H1 (cell line): ENCODE results near the gene CACNA2D3. TPM values are rescaled to one million over a fixed set of nuclear protein-coding genes. Genes with fewer than 3 reads are reported as not detected.
A peak's percentile ranks its signal among the peaks of the same experiment; 100 is the strongest.

Experiments
- CTCF ChIA-PET: fragments of 300-600 bp; sonication (Branson Sonifier 250); formaldehyde crosslinking; loops from one replicate; lab custom pipeline; 2021; ENCODE audit not compliant: partially characterized antibody; lab: Charles Lee
- POLR2A ChIA-PET: fragments of 300-600 bp; sonication (Branson Sonifier 250); formaldehyde crosslinking; loops from one replicate; lab custom pipeline; 2021; ENCODE audit warnings: inconsistent platforms; ENCODE audit not compliant: partially characterized antibody; lab: Charles Lee
- DNase-seq, 2 experiments: peaks; one replicate each; pipeline versions ENCODE4 v3.0.0 to v3.0.0-alpha.2; 2010 to 2022; ENCODE audit warnings: low spot score in 2 of 2, low read depth in 1 of 2, mixed read lengths in 1 of 2
- FAIRE-seq: peaks from 2 replicates; lab custom pipeline; 2011; peaks lifted over from hg19 to GRCh38; lab: Jason Lieb, UNC
- H2AFZ ChIP-seq: 2 replicates; pipeline ENCODE4 v1.8.1; 2012; ENCODE audit warnings: low read length, inconsistent platforms
- H2AK5ac ChIP-seq: 2 replicates; pipeline ENCODE4 v1.6.1; 2013; ENCODE audit warnings: low read depth, low read length
- H2BK120ac ChIP-seq: replicated peaks from 2 replicates; pipeline ENCODE3; 2013; ENCODE audit warnings: low read depth, low read length, inconsistent platforms
- H2BK12ac ChIP-seq: 2 replicates; pipeline ENCODE4 v1.6.1; 2013; ENCODE audit warnings: low read depth, low read length
- H2BK15ac ChIP-seq: 2 replicates; pipeline ENCODE4 v1.6.1; 2013; ENCODE audit warnings: low read length
- H2BK20ac ChIP-seq: 2 replicates; pipeline ENCODE4 v1.6.1; 2013; ENCODE audit warnings: low read length
- H2BK5ac ChIP-seq: 2 replicates; pipeline ENCODE4 v1.6.1; 2013; ENCODE audit warnings: low read depth, low read length
- H3K14ac ChIP-seq: 2 replicates; pipeline ENCODE4 v1.6.1; 2013; ENCODE audit warnings: inconsistent platforms; ENCODE audit not compliant: insufficient read length
- H3K18ac ChIP-seq: 2 replicates; pipeline ENCODE4 v1.6.1; 2013; ENCODE audit warnings: low read length; ENCODE audit errors: extremely low read depth
- H3K23ac ChIP-seq: 2 replicates; pipeline ENCODE4 v1.6.1; 2013; ENCODE audit warnings: inconsistent platforms; ENCODE audit not compliant: insufficient read length
- H3K23me2 ChIP-seq: 2 replicates; pipeline ENCODE4 v1.6.1; 2013; ENCODE audit warnings: low read depth, low read length
- H3K27ac ChIP-seq: 2 replicates; pipeline ENCODE4 v1.6.1; 2011; ENCODE audit warnings: low read depth, low read length, inconsistent platforms
- H3K27me3 ChIP-seq, 4 experiments: replicated peaks in 1 of 4; 1 replicate in 1 of 4; 2 replicates in 3 of 4; pipeline versions ENCODE4 v1.6.1 to v1.8.1; 2011 to 2013; ENCODE audit warnings: low read length in 3 of 4, mild to moderate bottlenecking in 3 of 4, inconsistent platforms in 2 of 4, mixed read lengths in 2 of 4, moderate library complexity in 1 of 4; ENCODE audit not compliant: control insufficient read depth in 3 of 4, insufficient read depth in 3 of 4; ENCODE audit errors: extremely low read depth in 1 of 4
- H3K36me3 ChIP-seq, 4 experiments: 2 replicates each; pipeline versions ENCODE4 v1.6.1 to v1.8.1; 2011 to 2013; ENCODE audit warnings: mild to moderate bottlenecking in 4 of 4, low read length in 3 of 4, moderate library complexity in 2 of 4, control low read depth in 1 of 4, inconsistent platforms in 1 of 4; ENCODE audit not compliant: insufficient read depth in 4 of 4, control insufficient read depth in 2 of 4
- H3K4ac ChIP-seq: replicated peaks from 2 replicates; pipeline ENCODE3; 2013; ENCODE audit warnings: low read length, low read depth, mixed read lengths, inconsistent platforms; ENCODE audit not compliant: insufficient read length
- H3K4me1 ChIP-seq, 4 experiments: replicated peaks in 1 of 4; 1 replicate in 1 of 4; 2 replicates in 3 of 4; pipeline versions ENCODE4 v1.6.1 to v1.8.1; 2011 to 2013; ENCODE audit warnings: low read length in 3 of 4, inconsistent platforms in 2 of 4, mixed read lengths in 1 of 4; ENCODE audit not compliant: insufficient read depth in 4 of 4, control insufficient read depth in 3 of 4
- H3K4me2 ChIP-seq, 2 experiments: 2 replicates each; pipeline versions ENCODE4 v1.6.1 to v1.8.1; 2011 to 2013; ENCODE audit warnings: low read depth in 2 of 2, low read length in 2 of 2, control low read depth in 1 of 2, inconsistent platforms in 1 of 2, mild to moderate bottlenecking in 1 of 2; ENCODE audit not compliant: insufficient read depth in 1 of 2
- H3K4me3 ChIP-seq, 4 experiments: fragments of 200-600, 300-600 bp in 1 of 4; sonication (generic), shearing (Covaris generic), sonication (Bioruptor Twin) in 1 of 4; 2 replicates each; pipeline versions ENCODE4 v1.5.1 to v1.8.1; 2011 to 2016; ENCODE audit warnings: low read length in 4 of 4, low read depth in 3 of 4, control low read depth in 2 of 4, inconsistent platforms in 2 of 4, mild to moderate bottlenecking in 2 of 4, mixed read lengths in 1 of 4, moderate library complexity in 1 of 4; ENCODE audit not compliant: insufficient read depth in 2 of 4; ENCODE audit errors: extremely low read depth in 1 of 4
- H3K56ac ChIP-seq: replicated peaks from 2 replicates; pipeline ENCODE3; 2013; ENCODE audit warnings: low read depth, mild to moderate bottlenecking, mixed read lengths, low read length, inconsistent platforms; ENCODE audit not compliant: insufficient read length
- H3K79me1 ChIP-seq: 2 replicates; pipeline ENCODE4 v1.6.1; 2013; ENCODE audit warnings: low read depth, low read length, control low read depth
- H3K79me2 ChIP-seq, 2 experiments: 2 replicates each; pipeline versions ENCODE4 v1.6.1 to v1.8.1; 2012 to 2013; ENCODE audit warnings: low read length in 2 of 2, mild to moderate bottlenecking in 2 of 2, inconsistent platforms in 1 of 2; ENCODE audit not compliant: insufficient read depth in 2 of 2, control insufficient read depth in 1 of 2
- H3K9ac ChIP-seq, 4 experiments: replicated peaks in 1 of 4; 1 replicate in 1 of 4; 2 replicates in 3 of 4; pipeline versions ENCODE4 v1.6.1 to v1.8.1; 2011 to 2013; ENCODE audit warnings: low read depth in 3 of 4, low read length in 3 of 4, control low read depth in 2 of 4, mild to moderate bottlenecking in 2 of 4, moderate library complexity in 2 of 4, inconsistent platforms in 1 of 4; ENCODE audit errors: extremely low read depth in 1 of 4
- H3K9me3 ChIP-seq, 2 experiments: 2 replicates each; pipeline versions ENCODE4 v1.6.1 to v1.8.1; 2012 to 2013; ENCODE audit warnings: mild to moderate bottlenecking in 2 of 2, moderate library complexity in 2 of 2, control low read depth in 1 of 2, inconsistent platforms in 1 of 2, low read depth in 1 of 2, low read length in 1 of 2, mixed read lengths in 1 of 2; ENCODE audit not compliant: insufficient read depth in 2 of 2
- H4K20me1 ChIP-seq, 2 experiments: replicated peaks in 1 of 2; 2 replicates each; pipeline versions ENCODE3 to v1.8.1; 2011 to 2013; ENCODE audit warnings: inconsistent platforms in 2 of 2, low read length in 2 of 2, mild to moderate bottlenecking in 1 of 2; ENCODE audit not compliant: insufficient read depth in 2 of 2, control insufficient read depth in 1 of 2
- H4K5ac ChIP-seq: 2 replicates; pipeline ENCODE4 v1.6.1; 2013; ENCODE audit warnings: low read length, low read depth, mixed read lengths, inconsistent platforms; ENCODE audit not compliant: insufficient read length
- H4K8ac ChIP-seq: 2 replicates; pipeline ENCODE4 v1.8.0; 2013; ENCODE audit warnings: mild to moderate bottlenecking, moderate library complexity, low read length, inconsistent platforms; ENCODE audit not compliant: insufficient read depth; ENCODE audit errors: extremely low read depth
- H4K91ac ChIP-seq: replicated peaks from 2 replicates; pipeline ENCODE3; 2013; ENCODE audit warnings: low read length, mixed read lengths, inconsistent platforms; ENCODE audit not compliant: insufficient read length
- KDM5A ChIP-seq: fragments of 200-600 bp; IDR thresholded peaks from 2 replicates; pipeline ENCODE4 v1.7.1; 2012; ENCODE audit warnings: mild to moderate bottlenecking, low read length, inconsistent platforms, mixed read lengths
- MAX ChIP-seq: IDR thresholded peaks from 2 replicates; pipeline ENCODE4 v1.6.1; 2012; ENCODE audit warnings: inconsistent platforms
- NRF1 ChIP-seq: IDR thresholded peaks from 2 replicates; pipeline ENCODE4 v1.6.1; 2011; ENCODE audit warnings: mild to moderate bottlenecking, low read depth, low read length, improper control_type of control experiment
- RFX5 ChIP-seq: IDR thresholded peaks from 2 replicates; pipeline ENCODE4 v1.6.1; 2011; ENCODE audit warnings: low read depth, low read length, improper control_type of control experiment, borderline replicate concordance
- SP4 ChIP-seq: IDR thresholded peaks from 2 replicates; pipeline ENCODE4 v1.6.1; 2012; ENCODE audit warnings: low read length, inconsistent platforms
- WGBS, 2 experiments: shearing (Covaris generic) in 1 of 2; methylation state at CpG; one replicate each; pipeline versions ENCODE4 v1.1.6 to v1.1.7; 2013 to 2015; ENCODE audit warnings: low lambda C conversion rate in 2 of 2, mixed read lengths in 2 of 2, inconsistent platforms in 1 of 2, low coverage in 1 of 2, missing lambda C conversion rate in 1 of 2; ENCODE audit not compliant: insufficient replicate concordance in 2 of 2, insufficient coverage in 1 of 2, insufficient read length in 1 of 2; ENCODE audit errors: extremely low coverage in 1 of 2, missing lambda C conversion rate in 1 of 2; 5-methylcytosine and 5-hydroxymethylcytosine counted together
- polyA plus RNA-seq, 7 experiments: library from polyadenylated mRNA; depleted of rRNA in 3 of 7; stranded (reverse) in 5 of 7; unstranded in 2 of 7; fragments of >200 nt in 5 of 7; fragments of 200-250 nt in 2 of 7; gene quantifications; 1 replicate in 5 of 7; 2 replicates in 1 of 7; 4 replicates in 1 of 7; pipeline versions ENCODE4 v1.2.1 to v1.2.3, GENCODE V29; 2011 to 2013; ENCODE audit warnings: missing spikeins in 2 of 7, mixed read lengths in 2 of 7
- total RNA-seq: library from RNA; stranded (reverse); fragmentation: NEBNext Ultra II Directional; extraction: Animal tissue kit (Norgen Biotek cat#: 25700); gene quantifications from 2 replicates; pipeline ENCODE4 v1.2.1, GENCODE V29; 2021
- TF ChIP-seq, protein P1 (sequence below), 3 experiments: IDR thresholded peaks; 1 replicate in 2 of 3; 2 replicates in 1 of 3; pipeline versions ENCODE4 v1.5.1 to v1.6.1; 2011; ENCODE audit warnings: low read length in 3 of 3, mild to moderate bottlenecking in 3 of 3, inconsistent platforms in 2 of 3, low read depth in 1 of 3, moderate library complexity in 1 of 3; ENCODE audit not compliant: insufficient read depth in 1 of 3; ENCODE audit errors: control extremely low read depth in 1 of 3

CACNA2D3 gene
- total and polyA plus RNA-seq, 2 of the 8 experiments (the other 6 are each of a cell fraction or from before 2014, with no cell fraction given): 1.5 to 1.8 TPM

GRCh38 chr3:55065331-55065730 lies 943.0 kb downstream of the CACNA2D3 start:
- Histone ChIP-seq H3K27ac (no peak overlapping the region), H3K9ac (no peak overlapping the region), H3K27me3 (no peaks in the 10 kb centered on the region; a peak in 1 of 7 replicates), H3K4me1 (peaks cover 0 to 9% (median 1%) of the 10 kb centered on the region in 4 experiments; a peak in 3 of 7 replicates), H3K36me3 (no peaks in the 10 kb centered on the region), H3K4me3 (no peak overlapping the region), H4K20me1 (no peaks in the 10 kb centered on the region), H3K23ac (no peak overlapping the region), H3K79me1 (no peaks in the 10 kb centered on the region), H3K79me2 (no peaks in the 10 kb centered on the region), H3K14ac (no peak overlapping the region), H3K9me3 (no peaks in the 10 kb centered on the region), H3K23me2 (no peaks in the 10 kb centered on the region), H4K91ac (no peak overlapping the region), H2BK120ac (no peak overlapping the region), H4K8ac (no peak overlapping the region), H2BK20ac (no peak overlapping the region), H3K56ac (no peak overlapping the region), H2BK5ac (no peak overlapping the region), H2AFZ (no peak overlapping the region), H2BK15ac (no peak overlapping the region), H4K5ac (no peak overlapping the region), H2AK5ac (no peak overlapping the region), H3K4me2 (no peak overlapping the region), H3K18ac (no peak overlapping the region), H3K4ac (peak overlapping the region; percentile 59), H2BK12ac (no peak overlapping the region)
- POLR2A ChIA-PET: no interaction called here
- FAIRE-seq (no peak), DNase-seq (no peak)
- WGBS, 2 experiments: 85% methylated on average over 4 of the region's 4 CpGs; no CpG with 5 or more reads in 1 of the 2 experiments
- CTCF ChIA-PET: interaction anchor here (1.4 kb wide), 1 partner anchor 235 kb away, joined by 5 read pairs; no protein-coding TSS in a partner anchor
- TF ChIP-seq NRF1 (no peak), MAX (no peak), RFX5 (no peak), KDM5A (no peak), SP4 (no peak)
- TF ChIP-seq, protein P1, sequence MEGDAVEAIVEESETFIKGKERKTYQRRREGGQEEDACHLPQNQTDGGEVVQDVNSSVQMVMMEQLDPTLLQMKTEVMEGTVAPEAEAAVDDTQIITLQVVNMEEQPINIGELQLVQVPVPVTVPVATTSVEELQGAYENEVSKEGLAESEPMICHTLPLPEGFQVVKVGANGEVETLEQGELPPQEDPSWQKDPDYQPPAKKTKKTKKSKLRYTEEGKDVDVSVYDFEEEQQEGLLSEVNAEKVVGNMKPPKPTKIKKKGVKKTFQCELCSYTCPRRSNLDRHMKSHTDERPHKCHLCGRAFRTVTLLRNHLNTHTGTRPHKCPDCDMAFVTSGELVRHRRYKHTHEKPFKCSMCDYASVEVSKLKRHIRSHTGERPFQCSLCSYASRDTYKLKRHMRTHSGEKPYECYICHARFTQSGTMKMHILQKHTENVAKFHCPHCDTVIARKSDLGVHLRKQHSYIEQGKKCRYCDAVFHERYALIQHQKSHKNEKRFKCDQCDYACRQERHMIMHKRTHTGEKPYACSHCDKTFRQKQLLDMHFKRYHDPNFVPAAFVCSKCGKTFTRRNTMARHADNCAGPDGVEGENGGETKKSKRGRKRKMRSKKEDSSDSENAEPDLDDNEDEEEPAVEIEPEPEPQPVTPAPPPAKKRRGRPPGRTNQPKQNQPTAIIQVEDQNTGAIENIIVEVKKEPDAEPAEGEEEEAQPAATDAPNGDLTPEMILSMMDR (IDR thresholded peaks at IDR 0.05; ENCODE audit: control extremely low read depth in 1 of 3, insufficient read depth in 1 of 3, low read depth in 1 of 3, low read length in 3 of 3): no peak
